ENCODE measurements around the gene ZNF398. TPM values are rescaled to one million over a fixed set of nuclear protein-coding genes. Genes with fewer than 3 reads are reported as not detected.

Gene ZNF398
- total and polyA plus RNA-seq, 2 of the 13 experiments (the other 11 are each of a cell fraction or from before 2014, with no cell fraction given), result 3.0 to 8.9 TPM

GRCh38 chr7:149147072-149147751 is at the start of gene ZNF398 (continued):
- TF ChIP-seq, protein P1, sequence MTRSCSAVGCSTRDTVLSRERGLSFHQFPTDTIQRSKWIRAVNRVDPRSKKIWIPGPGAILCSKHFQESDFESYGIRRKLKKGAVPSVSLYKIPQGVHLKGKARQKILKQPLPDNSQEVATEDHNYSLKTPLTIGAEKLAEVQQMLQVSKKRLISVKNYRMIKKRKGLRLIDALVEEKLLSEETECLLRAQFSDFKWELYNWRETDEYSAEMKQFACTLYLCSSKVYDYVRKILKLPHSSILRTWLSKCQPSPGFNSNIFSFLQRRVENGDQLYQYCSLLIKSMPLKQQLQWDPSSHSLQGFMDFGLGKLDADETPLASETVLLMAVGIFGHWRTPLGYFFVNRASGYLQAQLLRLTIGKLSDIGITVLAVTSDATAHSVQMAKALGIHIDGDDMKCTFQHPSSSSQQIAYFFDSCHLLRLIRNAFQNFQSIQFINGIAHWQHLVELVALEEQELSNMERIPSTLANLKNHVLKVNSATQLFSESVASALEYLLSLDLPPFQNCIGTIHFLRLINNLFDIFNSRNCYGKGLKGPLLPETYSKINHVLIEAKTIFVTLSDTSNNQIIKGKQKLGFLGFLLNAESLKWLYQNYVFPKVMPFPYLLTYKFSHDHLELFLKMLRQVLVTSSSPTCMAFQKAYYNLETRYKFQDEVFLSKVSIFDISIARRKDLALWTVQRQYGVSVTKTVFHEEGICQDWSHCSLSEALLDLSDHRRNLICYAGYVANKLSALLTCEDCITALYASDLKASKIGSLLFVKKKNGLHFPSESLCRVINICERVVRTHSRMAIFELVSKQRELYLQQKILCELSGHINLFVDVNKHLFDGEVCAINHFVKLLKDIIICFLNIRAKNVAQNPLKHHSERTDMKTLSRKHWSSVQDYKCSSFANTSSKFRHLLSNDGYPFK (CRISPR knock-in tag; IDR thresholded peaks at IDR 0.05; ENCODE audit: borderline replicate concordance), result no peak
- TF ChIP-seq ZNF549 (CRISPR knock-in tag; IDR thresholded peaks at IDR 0.05) (no peak), ZBTB42 (CRISPR knock-in tag; IDR thresholded peaks at IDR 0.05) (no peak), FOXK1 (CRISPR knock-in tag; IDR thresholded peaks at IDR 0.05; ENCODE audit: borderline replicate concordance, low read depth) (no peak), RAD51 (IDR thresholded peaks at IDR 0.05; ENCODE audit: borderline replicate concordance) (no peak), HNRNPK (IDR thresholded peaks at IDR 0.05; ENCODE audit: low read depth, low read length, poor library complexity, severe bottlenecking) (no peak), KLF11 (CRISPR knock-in tag; IDR thresholded peaks at IDR 0.05) (no peak), JARID2 (CRISPR knock-in tag; IDR thresholded peaks at IDR 0.05; ENCODE audit: insufficient replicate concordance) (no peak), SSRP1 (CRISPR knock-in tag; IDR thresholded peaks at IDR 0.05) (no peak), ZNF83 (CRISPR knock-in tag; IDR thresholded peaks at IDR 0.05; ENCODE audit: borderline replicate concordance) (no peak), ZSCAN20 (CRISPR knock-in tag; IDR thresholded peaks at IDR 0.05; ENCODE audit: borderline replicate concordance) (peak; percentile 50; the same call in 1 of the 2 replicates), FOXA1 (IDR thresholded peaks at IDR 0.05) (no peak), FOXA1 (CRISPR knock-in tag; IDR thresholded peaks at IDR 0.05) (no peak), MEIS2 (CRISPR knock-in tag; IDR thresholded peaks at IDR 0.05) (no peak; the same call in 1 of the 2 replicates), ZNF280D (CRISPR knock-in tag; IDR thresholded peaks at IDR 0.05) (no peak), ZNF10 (CRISPR knock-in tag; IDR thresholded peaks at IDR 0.05; ENCODE audit: borderline replicate concordance, low read depth) (no peak)
- TF ChIP-seq, protein P2, sequence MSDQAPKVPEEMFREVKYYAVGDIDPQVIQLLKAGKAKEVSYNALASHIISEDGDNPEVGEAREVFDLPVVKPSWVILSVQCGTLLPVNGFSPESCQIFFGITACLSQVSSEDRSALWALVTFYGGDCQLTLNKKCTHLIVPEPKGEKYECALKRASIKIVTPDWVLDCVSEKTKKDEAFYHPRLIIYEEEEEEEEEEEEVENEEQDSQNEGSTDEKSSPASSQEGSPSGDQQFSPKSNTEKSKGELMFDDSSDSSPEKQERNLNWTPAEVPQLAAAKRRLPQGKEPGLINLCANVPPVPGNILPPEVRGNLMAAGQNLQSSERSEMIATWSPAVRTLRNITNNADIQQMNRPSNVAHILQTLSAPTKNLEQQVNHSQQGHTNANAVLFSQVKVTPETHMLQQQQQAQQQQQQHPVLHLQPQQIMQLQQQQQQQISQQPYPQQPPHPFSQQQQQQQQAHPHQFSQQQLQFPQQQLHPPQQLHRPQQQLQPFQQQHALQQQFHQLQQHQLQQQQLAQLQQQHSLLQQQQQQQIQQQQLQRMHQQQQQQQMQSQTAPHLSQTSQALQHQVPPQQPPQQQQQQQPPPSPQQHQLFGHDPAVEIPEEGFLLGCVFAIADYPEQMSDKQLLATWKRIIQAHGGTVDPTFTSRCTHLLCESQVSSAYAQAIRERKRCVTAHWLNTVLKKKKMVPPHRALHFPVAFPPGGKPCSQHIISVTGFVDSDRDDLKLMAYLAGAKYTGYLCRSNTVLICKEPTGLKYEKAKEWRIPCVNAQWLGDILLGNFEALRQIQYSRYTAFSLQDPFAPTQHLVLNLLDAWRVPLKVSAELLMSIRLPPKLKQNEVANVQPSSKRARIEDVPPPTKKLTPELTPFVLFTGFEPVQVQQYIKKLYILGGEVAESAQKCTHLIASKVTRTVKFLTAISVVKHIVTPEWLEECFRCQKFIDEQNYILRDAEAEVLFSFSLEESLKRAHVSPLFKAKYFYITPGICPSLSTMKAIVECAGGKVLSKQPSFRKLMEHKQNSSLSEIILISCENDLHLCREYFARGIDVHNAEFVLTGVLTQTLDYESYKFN (CRISPR knock-in tag; conservative IDR thresholded peaks at IDR 0.05), result no peak
- TF ChIP-seq, protein P3, sequence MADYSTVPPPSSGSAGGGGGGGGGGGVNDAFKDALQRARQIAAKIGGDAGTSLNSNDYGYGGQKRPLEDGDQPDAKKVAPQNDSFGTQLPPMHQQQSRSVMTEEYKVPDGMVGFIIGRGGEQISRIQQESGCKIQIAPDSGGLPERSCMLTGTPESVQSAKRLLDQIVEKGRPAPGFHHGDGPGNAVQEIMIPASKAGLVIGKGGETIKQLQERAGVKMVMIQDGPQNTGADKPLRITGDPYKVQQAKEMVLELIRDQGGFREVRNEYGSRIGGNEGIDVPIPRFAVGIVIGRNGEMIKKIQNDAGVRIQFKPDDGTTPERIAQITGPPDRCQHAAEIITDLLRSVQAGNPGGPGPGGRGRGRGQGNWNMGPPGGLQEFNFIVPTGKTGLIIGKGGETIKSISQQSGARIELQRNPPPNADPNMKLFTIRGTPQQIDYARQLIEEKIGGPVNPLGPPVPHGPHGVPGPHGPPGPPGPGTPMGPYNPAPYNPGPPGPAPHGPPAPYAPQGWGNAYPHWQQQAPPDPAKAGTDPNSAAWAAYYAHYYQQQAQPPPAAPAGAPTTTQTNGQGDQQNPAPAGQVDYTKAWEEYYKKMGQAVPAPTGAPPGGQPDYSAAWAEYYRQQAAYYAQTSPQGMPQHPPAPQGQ (CRISPR knock-in tag; IDR thresholded peaks at IDR 0.05; ENCODE audit: borderline replicate concordance), result no peak
